NK-92 (cell line): ENCODE results near the gene KLF3.

Source experiments
- DNase-seq: peaks from one replicate; lab custom pipeline; 2025; ENCODE audit not compliant: unreplicated experiment; lab: John Stamatoyannopoulos, UW

The KLF3 gene

DNA sequence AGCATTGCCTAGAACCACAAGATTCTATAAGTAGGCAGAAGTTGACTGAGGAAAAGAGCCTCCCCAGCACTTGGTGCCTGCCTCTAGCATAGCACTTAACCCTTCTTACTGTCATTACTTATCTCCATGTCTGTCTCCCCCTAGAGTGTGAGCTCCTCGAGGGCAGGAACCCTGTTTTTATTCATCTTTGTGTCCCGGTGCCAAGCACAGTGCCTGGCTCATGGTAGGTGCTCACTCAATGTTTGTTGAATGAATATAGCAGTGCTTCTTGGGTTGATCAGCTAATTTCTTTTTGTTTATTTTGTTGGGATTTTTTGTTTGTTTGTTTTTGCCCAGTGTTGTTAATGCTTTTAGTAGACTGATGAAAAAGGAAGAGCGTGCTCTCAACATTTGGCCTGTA lies 30.3 kb downstream of the KLF3 start:
- no peak for DNase-seq

DNA sequence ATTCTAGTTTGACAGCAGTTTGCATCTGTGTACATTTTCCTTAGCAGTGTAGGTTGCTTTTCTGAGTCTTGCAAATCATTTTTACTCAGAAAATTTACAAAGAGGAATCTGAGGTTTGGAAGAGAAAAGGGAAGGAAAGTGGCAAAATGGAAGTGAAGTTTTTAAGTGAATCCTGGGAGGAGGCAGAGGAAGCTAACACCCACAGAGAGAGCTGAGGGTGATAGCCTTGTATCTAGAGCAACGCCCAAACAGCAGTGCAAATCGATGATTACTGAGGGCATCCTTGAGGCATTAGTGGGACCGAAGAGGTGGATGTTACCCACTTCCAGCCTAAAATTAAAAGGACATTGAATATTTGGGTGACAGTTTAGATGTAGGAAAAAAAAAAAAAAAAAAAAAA lies 31.8 kb downstream of the KLF3 start:
- DNase-seq = no peak

DNA sequence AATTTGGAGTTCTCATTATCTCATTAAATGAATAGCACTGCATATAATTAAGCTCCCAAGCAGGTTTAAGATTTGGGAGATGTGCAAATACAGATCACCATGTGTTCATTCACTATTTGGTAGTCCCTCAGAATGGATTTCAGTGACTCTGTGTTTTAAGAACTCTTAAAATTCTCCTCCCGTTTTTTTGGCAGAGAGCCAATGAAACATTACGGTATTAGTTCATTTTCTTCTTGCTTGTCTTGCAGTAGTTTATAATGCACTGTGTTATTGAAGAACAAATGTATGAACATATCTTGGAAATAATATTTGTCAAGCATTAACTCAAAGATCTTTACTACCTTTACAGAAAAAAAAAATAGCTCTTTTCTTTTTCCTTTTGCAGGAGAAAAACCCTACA lies 32.7 kb downstream of the KLF3 start:
- DNase-seq = no peak

DNA sequence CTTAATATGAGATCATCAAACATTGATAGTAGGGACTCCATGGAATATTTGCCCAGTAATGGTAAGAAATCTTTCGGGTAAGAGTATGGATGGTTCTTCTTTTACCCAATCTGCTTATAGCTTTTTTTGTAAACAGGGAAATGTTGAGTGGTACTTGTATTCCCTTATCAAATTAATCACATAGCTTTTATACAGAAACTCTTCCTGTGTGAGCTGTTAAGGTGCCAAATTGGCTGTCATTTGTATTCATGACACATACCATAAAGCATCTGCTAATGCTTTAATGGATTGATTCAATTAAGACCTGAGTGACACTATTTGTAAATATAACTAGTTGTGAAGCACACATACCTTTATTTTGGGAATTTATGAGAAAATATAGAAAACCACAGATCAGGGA lies 34.2 kb downstream of the KLF3 start:
- DNase-seq = no peak

DNA sequence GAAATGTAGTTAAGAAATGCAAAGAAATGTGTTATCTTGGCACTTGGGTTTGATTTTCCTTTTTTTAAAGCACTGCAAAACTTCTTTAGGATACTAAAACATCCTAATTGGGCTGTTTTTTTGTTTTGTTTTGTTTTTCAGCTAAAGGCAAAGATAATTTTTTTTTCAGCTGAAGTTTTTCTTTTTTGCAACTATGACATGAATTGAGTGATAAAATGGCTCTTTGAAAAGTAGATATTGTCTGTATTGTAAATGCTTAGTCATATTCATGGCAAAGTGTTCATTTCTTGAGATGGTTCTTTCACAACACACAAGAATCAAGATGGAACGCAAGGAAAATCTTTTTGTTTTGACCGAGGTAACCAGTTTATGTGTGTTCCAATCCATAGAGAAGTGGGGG lies 35.1 kb downstream of the KLF3 start:
- no peak for DNase-seq

DNA sequence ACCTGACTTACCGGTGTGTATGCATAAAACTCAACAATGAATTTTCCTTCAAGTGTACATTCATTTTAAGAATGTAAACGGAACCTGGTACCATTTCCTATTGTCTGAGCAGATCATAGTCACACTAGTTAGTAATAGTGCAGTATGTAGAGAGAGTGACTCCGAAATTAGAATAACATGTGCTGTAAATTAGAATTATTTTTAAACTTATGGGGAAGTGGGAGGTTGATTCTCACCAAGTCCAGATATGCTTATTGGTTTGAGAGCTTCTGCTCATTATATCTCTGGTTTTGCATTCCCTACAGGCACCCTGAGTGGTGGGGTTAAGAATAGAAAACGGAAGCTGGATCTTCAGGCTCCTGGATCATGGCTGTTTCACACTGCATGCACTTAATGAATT lies 39.6 kb downstream of the KLF3 start:
- DNase-seq = no peak

DNA sequence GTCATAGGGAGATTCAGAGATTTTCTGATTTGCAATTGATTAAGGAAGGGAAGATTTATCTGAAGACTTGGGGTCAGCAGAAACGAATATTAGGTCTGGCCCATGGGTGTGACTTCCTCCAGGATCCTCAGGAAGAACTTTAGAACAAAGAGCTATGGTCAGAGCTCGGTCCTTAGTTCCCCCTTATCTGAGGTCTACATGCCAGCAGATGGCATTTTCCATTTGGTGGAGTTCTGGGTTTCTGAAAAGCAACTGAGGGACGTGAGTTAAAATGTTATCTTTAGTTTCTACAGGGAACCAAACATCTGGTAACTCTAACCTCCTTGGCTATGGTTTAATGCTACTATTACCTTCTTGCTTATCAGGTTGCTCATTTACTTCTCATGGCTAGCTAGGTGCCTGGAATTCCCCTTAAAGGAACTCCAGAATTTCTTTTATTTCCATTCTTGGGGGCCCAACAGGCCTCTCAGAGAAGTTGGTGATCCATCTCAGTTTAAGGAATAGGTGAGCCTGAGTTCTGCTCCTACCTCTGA lies 40.7 kb downstream of the KLF3 start:
- DNase-seq = no peak

DNA sequence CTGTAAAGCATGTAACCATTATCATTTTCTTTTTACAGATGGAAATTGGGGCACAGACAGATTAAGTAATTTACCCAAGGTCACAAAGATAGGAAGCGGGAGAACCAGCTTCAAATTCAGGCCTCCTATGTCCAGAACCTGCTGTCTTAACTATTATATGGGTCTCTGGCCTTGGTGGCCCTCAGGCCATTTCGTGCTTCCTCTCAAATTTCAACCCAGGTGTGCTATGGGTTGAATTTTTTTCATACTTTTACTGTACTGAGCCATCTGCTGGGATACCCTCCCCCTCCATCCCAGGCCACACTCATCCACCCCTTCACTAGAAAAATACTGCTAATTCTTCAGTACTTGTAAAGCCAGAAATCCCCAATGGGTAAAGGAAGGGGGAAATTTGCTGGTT lies 42.3 kb downstream of the KLF3 start:
- no peak for DNase-seq

DNA sequence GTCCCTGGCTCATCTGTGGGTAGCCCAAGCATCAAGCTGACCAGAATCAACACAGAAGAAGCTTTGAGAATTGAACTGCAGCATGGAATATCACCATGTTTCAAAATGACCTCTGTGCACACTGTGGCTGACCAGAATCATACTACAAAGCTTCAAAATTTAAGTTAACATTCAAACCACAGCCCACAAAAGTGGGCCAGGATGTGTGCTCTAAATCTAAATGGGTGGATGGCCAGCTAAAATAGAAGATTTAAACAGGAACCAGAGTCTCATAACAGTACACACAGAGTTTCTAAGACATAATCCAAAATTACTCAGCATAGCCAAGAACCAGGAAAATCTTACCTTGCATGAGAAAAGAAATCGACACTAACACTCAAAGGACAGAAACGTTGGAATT lies 46.1 kb downstream of the KLF3 start:
- no peak for DNase-seq

DNA sequence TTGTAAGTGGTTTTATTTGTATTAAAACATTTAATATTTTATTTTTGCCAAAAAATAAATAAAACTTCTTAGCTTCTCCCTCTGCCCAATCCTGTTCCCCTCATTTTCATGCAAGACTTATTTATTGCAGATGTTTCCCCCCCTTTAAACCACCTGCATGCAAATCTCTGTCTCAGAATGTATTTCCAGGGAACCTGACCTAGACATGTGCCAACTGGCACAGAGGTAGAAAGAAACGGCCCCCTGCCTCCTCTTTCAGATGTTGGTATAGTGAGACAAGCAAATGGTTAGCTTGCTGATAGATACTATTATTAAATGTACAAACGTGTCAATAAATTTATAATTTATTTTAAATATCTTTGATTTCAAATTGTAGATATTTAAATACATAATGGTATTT lies 47.1 kb downstream of the KLF3 start:
- no peak for DNase-seq

DNA sequence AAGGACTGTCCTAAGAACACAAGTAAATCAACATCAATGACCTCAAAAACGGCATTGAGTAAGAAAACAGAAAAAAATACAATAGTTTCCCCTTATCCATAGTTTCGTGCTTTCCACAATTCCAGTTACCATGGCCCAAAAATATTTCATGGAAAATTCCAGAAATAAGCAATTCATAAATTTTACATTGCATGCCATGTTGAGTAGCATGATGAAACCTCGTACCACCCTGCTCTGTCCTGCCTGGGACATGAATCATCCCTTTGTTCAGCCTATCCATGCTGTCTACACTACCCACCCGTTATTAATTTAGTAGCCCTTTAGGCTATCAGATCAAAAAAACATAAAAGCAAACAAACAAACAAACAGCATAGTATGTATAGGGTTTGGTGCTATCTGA lies 51.1 kb downstream of the KLF3 start:
- no peak for DNase-seq

DNA sequence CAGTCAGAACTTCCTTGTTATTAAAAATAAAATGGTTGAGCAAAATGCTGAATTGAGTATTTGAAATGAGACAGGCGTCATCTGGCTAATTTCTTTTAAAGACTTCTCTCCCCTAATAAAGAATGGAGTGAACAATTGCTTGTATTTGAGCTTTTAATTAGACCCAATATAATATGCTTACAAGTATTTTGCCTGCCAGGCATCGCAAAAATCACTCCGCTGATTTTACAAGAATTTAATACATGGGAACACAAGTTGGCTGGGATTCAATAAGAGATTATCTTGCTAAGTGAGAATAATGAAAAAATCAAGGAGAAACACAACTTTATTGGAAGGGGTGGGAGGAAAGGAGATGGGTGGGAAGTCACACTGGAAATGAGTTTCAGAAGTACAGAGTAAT lies 52.3 kb downstream of the KLF3 start:
- DNase-seq = no peak

DNA sequence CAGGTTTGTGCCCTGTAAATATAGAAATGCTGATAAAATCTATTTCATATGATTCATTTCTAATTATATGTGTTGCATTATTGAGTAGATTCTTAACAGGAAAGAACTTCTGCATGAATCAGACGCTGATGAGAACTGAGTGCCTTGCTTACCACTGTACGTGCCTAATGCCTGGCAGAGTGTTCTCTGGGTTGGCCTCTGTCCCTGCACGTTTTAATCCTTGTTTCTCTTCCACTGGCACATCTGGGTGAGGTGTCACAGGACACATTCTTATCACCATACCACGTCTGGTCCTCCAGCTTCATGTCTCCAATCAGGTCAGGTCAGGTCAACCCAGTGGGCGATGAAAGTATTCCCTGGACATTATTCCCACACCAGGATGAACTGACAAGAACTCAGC lies 53.6 kb downstream of the KLF3 start:
- no peak for DNase-seq

DNA sequence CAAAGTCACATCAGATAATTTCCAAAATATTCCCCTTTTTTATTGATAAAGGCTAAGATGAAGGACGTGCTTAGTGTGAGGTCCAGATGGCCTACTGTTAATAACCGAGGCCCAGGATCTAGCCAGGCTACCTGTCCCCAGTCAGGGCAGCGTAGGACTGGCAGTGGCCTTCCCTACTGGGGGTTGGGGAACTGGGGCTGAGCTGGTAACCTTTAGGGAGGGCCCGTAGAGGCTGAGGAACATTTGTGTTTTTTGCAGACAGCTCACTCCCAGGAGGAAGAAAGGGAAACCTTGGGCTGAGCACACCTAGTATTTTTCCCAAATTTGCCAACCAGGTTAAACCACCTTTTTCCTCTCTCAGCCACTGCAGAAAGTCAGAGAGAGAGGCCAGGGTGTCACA lies 59.1 kb downstream of the KLF3 start:
- no peak for DNase-seq

DNA sequence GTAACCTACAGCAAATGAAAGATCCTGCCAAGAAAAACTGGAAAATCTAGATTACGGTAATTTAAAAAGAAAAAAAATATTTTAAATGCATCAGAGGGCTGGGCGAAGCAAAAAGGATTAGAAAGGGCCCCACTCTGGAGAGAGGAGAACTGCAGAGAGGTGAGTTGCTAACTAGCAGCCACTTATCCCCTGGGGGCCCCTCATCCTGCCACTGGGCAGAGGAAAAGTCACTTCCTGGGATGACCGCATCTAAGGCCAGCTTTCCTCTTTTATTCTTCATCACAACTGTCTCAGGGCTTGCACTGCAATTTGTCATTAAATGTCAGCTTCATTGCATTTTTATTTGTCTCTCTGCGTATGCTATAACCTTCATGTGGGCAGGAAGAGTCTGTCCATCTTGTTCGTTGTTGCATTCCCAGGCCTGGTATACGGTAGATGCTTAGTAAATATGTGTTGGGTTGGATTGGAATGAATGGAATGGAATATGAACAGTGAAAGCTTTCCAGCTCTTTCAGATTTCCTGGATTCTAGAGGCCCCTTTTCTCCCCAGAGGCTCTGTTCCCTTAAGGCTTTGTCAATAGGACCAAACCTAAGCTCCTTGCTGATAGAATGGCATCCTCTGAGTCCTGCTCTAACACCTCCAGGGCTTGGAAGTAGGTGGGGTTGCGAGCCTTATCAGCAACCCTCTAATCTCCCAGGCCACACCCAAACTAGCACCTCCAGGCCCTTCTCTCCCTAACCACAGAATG lies 59.9 kb downstream of the KLF3 start:
- DNase-seq = no peak

DNA sequence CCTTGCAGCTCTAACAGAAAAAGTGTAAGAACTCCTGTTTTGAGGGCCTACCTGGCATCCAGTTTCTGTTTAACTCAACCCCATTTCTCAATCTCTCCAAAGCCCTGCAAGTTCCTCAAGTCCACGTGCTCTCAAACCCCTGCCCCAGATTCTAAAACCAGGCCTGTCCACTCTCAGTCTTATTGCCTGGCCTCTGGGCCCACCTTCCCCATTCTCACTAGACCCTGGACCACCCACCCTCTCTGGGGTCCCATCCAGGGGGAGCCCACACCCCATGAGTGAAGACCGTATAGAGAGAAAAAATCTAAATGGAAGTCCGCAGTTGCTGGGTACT lies 60.4 kb downstream of the KLF3 start:
- DNase-seq = no peak

DNA sequence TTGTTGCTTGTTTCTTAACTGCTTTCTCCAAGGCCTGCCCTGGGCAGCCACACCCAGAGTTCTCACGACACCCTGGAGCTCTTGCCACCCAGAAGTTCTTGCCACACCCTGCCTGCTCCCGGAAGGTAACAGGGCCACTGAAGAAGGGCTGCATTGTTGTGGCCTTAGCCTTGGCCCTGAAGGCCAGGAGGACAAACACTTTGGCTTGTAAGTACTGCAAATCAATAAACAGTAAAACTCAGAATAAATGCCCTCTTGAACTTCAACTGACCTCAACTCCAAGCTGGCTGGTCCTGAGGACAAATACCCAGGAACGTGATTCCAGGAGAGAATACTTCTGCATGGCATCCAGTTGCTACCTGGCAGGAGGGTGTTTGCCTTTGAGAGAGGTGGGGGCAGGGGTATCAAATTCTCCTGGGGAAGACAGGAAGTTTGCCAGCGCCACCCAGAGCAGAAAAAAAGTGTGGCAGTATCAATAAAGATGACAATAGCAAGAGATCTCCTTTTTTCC lies 64.7 kb downstream of the KLF3 start:
- DNase-seq = no peak

DNA sequence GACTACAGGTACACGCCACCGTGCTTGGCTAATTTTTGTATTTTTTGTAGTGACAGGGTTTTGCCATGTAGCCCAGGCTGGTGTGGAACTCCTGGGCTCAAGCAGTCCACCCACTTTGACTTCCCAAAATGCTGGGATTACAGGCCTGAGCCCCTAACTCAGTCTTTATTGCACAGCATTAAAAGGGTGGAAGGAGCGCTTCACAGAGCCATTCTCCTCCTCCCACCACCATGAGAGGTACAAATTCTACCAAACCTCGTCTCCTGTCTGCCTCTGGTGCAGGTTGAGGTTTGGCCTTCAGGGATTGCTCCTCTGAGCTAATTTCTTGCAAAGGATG lies 66.5 kb downstream of the KLF3 start:
- no peak for DNase-seq

DNA sequence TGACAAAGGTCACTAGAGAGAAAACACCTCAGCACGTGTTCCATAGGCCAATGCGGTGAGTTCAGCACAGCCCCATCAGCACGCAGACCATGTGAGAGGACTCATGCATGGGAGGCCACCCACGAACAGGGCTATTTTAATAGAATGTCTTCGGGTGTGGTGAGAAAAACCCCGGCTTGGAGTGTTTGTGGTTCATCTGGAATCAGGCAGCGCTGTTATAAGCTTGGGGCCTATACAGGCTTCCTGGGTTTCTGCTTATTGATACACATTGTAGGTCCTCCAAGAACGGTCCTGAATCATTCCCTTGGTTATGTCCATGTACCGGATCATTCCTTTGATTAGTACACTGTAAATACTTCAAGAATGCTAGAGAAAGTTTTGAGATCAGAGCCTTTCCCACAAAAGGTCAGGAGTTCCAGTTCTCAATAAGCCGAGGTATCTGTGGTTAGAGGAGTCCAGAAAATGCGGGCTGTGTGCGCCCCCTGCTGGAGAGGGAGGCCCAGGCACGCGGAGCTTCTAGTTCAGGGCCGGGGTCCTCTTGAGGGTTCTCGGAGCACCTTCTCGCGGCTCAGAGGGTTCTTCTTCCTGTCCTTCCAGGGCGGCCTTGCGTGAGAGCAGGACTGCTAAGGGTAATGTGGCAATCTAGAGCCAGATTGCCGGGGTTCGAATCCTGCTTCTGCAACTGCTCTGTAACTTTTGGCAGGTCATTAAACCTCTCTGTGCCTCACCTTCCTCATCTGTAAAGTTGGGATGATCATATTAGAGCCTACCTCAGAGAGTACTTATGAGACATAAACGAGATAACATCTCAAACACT lies 67.0 kb downstream of the KLF3 start:
- DNase-seq = no peak

DNA sequence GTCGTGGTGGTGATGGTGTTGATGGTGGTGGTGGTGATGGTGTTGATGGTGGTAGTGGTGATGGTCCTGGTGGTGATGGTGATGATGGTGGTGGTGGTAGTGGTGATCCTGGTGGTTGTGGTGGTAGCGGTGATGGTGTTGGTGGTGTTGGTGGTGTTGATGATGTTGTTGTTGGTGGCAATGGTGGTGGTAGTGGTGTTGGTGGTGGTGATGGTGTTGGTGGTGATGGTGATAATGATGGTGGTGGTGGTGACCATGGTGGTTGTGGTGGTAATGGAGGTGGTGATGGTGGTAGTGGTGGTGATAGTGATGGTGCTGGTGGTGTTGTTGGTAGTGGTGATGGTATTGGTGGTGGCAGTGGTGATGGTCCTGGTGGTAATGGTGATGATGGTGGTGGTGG lies 69.7 kb downstream of the KLF3 start:
- DNase-seq = no peak

DNA sequence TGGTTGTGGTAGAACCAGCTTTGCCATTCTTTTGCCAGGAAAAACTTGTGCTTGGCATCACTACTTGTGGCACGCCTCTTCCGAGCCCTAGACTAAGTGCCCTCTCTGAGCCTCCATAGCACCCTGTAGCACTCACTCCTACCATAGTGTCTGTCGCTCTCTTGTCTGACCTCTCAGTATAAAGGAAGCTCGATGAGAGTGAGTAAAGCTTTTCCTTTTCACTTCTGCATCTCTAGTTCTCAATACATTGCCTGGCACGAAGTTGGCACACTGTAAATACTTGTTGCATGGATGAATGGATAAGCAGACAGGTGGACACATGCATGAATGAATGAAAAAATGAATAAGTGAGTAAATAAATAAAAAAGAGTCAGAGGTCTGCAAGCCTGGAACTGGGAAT lies 70.4 kb downstream of the KLF3 start:
- DNase-seq = no peak

DNA sequence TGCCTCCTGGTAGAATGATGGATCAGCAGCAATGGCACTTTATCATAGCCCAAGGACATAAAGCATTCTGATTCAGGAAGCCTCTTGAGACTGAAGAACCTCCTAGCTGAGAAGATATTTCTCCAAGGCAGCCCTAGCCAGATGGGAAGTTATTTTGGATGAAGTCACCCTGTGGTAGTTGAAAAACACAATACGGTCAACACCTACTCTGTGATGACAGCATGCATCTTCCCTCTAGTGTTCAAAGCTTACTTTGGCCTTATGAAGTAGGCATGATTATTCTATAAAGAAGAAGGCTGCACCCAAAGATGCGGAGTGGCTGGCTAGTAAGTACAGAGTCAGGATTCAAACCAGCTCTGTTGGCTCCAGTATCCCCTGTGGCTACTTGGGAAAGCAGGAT lies 70.9 kb downstream of the KLF3 start:
- DNase-seq = no peak

DNA sequence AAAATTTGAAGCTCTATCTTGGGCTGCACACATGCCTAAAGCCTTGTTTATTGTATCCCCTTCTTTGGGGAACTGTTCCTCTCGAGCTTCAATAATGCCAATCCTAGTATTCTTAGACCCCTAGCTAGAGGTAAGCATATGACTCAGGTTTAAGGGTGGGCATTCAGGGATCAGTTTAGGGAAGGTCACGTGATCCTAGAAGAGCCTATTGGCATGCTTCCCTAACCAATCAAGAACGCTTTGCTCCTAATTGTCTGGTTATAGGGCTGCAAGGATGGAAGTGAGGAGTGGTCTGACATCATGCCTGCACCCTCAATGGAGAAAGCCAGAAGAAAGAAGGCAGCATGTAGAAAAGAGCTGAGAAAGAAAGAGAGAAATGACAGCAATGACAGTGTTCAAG lies 71.9 kb downstream of the KLF3 start:
- no peak for DNase-seq
